H4 (cell line): ENCODE results near the gene USP17L28. TPM values are rescaled to one million over a fixed set of nuclear protein-coding genes. Genes with fewer than 3 reads are reported as not detected.
"Not testable (repeated sequence)": the region's sequence is repeated elsewhere in the genome, so short reads cannot be mapped to it uniquely, and the experiment has no call there.

Source experiments
- DNase-seq: peaks from one replicate; pipeline ENCODE4 v3.0.0-alpha.2; 2015; ENCODE audit warnings: low spot score
- total RNA-seq: library from RNA; depleted of rRNA; stranded (reverse); fragments of >200 nt; shearing (Covaris generic); gene quantifications from 2 replicates; pipeline ENCODE4 v1.2.3, GENCODE V29; 2014; rRNA removed

Gene USP17L28, protein sequence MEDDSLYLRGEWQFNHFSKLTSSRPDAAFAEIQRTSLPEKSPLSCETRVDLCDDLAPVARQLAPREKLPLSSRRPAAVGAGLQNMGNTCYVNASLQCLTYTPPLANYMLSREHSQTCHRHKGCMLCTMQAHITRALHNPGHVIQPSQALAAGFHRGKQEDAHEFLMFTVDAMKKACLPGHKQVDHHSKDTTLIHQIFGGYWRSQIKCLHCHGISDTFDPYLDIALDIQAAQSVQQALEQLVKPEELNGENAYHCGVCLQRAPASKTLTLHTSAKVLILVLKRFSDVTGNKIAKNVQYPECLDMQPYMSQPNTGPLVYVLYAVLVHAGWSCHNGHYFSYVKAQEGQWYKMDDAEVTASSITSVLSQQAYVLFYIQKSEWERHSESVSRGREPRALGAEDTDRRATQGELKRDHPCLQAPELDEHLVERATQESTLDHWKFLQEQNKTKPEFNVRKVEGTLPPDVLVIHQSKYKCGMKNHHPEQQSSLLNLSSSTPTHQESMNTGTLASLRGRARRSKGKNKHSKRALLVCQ
- not detected in 2 replicates for total RNA-seq

DNA sequence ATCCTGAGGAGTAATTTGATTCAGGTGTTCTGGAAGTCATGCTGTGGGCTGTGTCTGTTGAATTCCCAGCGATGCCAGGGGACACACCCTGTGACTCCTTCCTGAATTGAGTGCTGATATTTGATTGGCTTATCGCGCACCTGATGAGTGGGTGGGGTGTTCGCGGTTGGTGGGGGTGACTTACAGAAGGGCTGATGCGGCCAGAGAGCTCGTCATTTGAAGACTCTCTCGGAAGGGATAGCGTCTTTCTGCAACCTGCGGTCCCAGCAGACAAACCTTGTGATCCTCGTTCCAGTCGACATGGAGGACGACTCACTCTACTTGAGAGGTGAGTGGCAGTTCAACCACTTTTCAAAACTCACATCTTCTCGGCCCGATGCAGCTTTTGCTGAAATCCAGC, at the start of gene USP17L28:
Gene USP17L28, plus strand, starts transcription at position 301 of the 400 bp plus-strand sequence. Its CDS starts 0 bp downstream, at position 301.
- not testable (repeated sequence) for DNase-seq

DNA sequence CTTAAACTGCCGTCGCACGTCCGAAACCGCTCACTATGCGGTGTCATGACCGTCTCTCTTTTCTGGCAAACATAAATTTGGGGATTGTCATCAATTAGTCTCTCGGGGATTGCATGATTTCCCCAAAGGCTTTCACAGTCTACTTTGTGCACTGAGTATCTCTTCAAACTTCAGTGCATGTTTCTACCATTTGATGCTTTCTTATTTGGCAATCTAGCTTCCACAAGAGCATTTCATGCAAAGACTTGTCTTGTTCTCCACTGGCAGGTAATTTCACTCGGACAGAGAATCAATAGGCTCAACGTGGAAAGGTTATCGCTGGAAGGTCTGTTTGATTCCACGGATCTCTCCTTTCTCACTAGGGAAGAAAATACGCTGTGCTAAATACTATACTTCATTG, 24.5 kb upstream of the USP17L28 start:
- not testable (repeated sequence) for DNase-seq

DNA sequence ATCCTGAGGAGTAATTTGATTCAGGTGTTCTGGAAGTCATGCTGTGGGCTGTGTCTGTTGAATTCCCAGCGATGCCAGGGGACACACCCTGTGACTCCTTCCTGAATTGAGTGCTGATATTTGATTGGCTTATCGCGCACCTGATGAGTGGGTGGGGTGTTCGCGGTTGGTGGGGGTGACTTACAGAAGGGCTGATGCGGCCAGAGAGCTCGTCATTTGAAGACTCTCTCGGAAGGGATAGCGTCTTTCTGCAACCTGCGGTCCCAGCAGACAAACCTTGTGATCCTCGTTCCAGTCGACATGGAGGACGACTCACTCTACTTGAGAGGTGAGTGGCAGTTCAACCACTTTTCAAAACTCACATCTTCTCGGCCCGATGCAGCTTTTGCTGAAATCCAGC, 23.8 kb upstream of the USP17L28 start, which contains the start of gene USP17L24:
Gene USP17L24, plus strand, starts transcription at position 301 of the 400 bp plus-strand sequence. Its CDS starts 0 bp downstream, at position 301.
- not testable (repeated sequence) for DNase-seq

DNA sequence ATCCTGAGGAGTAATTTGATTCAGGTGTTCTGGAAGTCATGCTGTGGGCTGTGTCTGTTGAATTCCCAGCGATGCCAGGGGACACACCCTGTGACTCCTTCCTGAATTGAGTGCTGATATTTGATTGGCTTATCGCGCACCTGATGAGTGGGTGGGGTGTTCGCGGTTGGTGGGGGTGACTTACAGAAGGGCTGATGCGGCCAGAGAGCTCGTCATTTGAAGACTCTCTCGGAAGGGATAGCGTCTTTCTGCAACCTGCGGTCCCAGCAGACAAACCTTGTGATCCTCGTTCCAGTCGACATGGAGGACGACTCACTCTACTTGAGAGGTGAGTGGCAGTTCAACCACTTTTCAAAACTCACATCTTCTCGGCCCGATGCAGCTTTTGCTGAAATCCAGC, 19.1 kb upstream of the USP17L28 start, which contains the start of gene USP17L25:
Gene USP17L25, plus strand, starts transcription at position 301 of the 400 bp plus-strand sequence. Its CDS starts 0 bp downstream, at position 301.
- DNase-seq, result not testable (repeated sequence)

DNA sequence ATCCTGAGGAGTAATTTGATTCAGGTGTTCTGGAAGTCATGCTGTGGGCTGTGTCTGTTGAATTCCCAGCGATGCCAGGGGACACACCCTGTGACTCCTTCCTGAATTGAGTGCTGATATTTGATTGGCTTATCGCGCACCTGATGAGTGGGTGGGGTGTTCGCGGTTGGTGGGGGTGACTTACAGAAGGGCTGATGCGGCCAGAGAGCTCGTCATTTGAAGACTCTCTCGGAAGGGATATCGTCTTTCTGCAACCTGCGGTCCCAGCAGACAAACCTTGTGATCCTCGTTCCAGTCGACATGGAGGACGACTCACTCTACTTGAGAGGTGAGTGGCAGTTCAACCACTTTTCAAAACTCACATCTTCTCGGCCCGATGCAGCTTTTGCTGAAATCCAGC, 14.3 kb upstream of the USP17L28 start, which contains the start of gene USP17L26:
Gene USP17L26, plus strand, starts transcription at position 301 of the 400 bp plus-strand sequence. Its CDS starts 0 bp downstream, at position 301.
- DNase-seq, result not testable (repeated sequence)

DNA sequence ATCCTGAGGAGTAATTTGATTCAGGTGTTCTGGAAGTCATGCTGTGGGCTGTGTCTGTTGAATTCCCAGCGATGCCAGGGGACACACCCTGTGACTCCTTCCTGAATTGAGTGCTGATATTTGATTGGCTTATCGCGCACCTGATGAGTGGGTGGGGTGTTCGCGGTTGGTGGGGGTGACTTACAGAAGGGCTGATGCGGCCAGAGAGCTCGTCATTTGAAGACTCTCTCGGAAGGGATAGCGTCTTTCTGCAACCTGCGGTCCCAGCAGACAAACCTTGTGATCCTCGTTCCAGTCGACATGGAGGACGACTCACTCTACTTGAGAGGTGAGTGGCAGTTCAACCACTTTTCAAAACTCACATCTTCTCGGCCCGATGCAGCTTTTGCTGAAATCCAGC, 9.6 kb upstream of the USP17L28 start, which contains the start of gene USP17L5:
Gene USP17L5, plus strand, starts transcription at position 301 of the 400 bp plus-strand sequence. Its CDS starts 0 bp downstream, at position 301.
- DNase-seq, result not testable (repeated sequence)

DNA sequence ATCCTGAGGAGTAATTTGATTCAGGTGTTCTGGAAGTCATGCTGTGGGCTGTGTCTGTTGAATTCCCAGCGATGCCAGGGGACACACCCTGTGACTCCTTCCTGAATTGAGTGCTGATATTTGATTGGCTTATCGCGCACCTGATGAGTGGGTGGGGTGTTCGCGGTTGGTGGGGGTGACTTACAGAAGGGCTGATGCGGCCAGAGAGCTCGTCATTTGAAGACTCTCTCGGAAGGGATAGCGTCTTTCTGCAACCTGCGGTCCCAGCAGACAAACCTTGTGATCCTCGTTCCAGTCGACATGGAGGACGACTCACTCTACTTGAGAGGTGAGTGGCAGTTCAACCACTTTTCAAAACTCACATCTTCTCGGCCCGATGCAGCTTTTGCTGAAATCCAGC, 4.8 kb upstream of the USP17L28 start, which contains the start of gene USP17L27:
Gene USP17L27, plus strand, starts transcription at position 301 of the 400 bp plus-strand sequence. Its CDS starts 0 bp downstream, at position 301.
- not testable (repeated sequence) for DNase-seq

DNA sequence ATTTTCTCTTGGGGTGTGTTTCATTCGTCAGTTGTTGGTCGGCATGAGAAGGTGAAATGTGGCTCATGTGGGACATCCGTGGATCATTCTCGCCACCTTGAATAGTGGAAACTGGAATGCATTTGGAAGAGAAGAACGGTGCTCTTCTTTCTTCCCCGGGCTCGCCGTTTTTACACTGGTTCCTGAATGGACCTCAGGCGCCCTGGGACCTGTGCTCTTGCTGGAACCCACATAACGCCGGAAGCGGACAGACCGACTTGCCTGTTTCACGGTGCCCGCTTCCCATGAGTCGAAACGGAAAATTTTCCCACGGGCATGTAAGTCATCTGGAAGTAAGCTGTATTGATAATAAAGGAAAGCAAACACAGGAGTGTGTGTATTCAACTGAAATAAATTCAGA, 2.2 kb downstream of the USP17L28 start:
- DNase-seq, result not testable (repeated sequence)

DNA sequence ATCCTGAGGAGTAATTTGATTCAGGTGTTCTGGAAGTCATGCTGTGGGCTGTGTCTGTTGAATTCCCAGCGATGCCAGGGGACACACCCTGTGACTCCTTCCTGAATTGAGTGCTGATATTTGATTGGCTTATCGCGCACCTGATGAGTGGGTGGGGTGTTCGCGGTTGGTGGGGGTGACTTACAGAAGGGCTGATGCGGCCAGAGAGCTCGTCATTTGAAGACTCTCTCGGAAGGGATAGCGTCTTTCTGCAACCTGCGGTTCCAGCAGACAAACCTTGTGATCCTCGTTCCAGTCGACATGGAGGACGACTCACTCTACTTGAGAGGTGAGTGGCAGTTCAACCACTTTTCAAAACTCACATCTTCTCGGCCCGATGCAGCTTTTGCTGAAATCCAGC, 4.6 kb downstream of the USP17L28 start, which contains the start of gene USP17L29:
Gene USP17L29, plus strand, starts transcription at position 301 of the 400 bp plus-strand sequence. Its CDS starts 0 bp downstream, at position 301.
- not testable (repeated sequence) for DNase-seq

DNA sequence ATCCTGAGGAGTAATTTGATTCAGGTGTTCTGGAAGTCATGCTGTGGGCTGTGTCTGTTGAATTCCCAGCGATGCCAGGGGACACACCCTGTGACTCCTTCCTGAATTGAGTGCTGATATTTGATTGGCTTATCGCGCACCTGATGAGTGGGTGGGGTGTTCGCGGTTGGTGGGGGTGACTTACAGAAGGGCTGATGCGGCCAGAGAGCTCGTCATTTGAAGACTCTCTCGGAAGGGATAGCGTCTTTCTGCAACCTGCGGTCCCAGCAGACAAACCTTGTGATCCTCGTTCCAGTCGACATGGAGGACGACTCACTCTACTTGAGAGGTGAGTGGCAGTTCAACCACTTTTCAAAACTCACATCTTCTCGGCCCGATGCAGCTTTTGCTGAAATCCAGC, 14.1 kb downstream of the USP17L28 start, which contains the start of gene USP17L30:
Gene USP17L30, plus strand, starts transcription at position 301 of the 400 bp plus-strand sequence. Its CDS starts 0 bp downstream, at position 301.
- not testable (repeated sequence) for DNase-seq

DNA sequence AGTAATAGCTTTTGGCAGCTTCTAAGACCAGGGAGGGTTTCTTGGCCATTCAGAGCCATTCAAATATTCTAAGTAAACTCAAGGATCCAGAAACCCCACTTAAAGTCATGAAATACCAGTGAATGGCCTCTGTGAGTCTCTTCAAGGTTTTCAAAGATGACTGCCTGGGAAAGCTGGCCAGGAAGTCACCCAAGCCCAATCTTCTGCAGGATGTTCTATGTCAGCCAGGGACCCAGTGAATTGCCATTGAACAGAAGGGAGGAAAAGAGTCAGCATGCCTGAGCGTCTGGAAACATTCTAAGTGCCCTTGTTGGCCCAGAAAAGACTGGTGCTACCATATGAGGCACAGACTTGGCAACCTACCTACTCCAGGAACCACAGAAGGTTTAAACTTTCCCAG, 31.2 kb downstream of the USP17L28 start:
- DNase-seq, result not testable (repeated sequence)

DNA sequence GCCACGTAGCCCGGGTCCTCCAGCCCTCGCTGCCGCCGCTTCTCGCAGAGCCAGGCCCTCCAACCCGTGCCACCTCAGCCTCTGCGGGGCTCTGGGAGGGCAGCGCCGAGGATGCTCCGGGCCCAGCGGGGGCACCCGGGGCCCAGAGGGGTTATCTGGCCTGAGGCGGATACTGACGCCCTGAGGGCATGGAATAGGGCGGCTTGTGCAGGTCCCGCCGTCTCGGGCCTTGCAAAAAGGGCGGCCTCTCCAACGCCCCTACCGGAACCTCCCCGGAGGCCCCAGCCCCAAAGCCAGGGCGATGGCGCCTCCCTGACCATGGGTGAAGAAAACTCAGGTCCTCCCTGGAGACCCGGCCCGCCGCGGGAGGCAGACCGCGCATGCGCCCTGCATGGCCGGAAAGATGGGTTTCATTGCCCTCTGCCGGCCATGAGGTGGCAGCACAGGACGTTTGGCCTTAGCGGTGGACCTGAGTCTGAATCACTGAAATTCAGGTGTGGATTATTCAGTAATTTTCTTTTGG, 32.4 kb downstream of the USP17L28 start:
- not testable (repeated sequence) for DNase-seq

DNA sequence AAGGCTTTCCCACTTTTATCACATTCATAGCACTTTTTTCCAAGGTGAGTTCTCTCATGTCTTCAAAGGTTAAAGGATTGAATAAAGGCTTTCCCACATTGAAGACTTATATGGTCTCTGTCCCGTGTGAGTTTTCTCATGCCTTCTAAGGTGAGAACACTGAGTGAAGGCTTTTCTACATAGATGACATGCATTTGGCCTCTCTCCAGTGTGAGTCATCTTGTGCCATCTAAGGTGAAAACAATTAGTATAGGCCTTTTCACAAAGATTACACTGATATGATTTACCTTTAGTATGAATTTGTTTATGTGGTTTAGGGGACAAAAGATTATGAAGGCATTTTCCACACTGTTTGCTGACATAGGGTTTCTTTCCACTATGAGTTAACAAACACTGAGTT, 35.4 kb downstream of the USP17L28 start:
- DNase-seq, result no peak

DNA sequence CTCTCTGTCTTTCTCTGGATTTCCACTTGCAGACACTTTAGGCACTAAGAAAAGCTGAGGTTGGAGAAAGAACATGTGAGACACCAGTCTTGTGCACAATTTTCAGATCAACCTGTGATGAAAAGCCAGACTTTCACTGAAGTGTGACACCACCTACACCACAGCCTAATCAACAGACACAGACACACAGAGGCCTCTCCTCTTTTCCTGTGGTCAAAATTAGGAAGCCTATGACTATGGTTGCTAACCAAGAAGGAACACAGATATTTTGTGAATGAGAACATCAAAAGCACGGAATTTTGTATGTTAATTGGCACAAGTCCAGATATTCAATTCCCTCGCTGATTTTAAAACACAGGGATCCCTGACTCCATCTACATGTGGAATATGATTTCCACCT, 40.3 kb downstream of the USP17L28 start:
- DNase-seq, result not testable (repeated sequence)

Other genes with a start within 250 kb of the USP17L28 start
- gene FAM90A26, start 178.5 kb upstream of the USP17L28 start, total RNA-seq, result not detected in 2 replicates
- gene USP17L10, start 138.2 kb upstream of the USP17L28 start, total RNA-seq, result not detected in 2 replicates
- gene USP17L11, start 133.5 kb upstream of the USP17L28 start, total RNA-seq, result not detected in 2 replicates
- gene USP17L12, start 128.7 kb upstream of the USP17L28 start, total RNA-seq, result not detected in 2 replicates
- not detected in 2 replicates for gene USP17L13, start 124.0 kb upstream of the USP17L28 start, total RNA-seq
- gene USP17L15, start 114.5 kb upstream of the USP17L28 start, total RNA-seq, result not detected in 2 replicates
- not detected in 2 replicates for gene USP17L17, start 105.0 kb upstream of the USP17L28 start, total RNA-seq
- not detected in 2 replicates for gene USP17L18, start 100.3 kb upstream of the USP17L28 start, total RNA-seq
- not detected in 2 replicates for gene USP17L19, start 95.5 kb upstream of the USP17L28 start, total RNA-seq
- gene USP17L20, start 90.8 kb upstream of the USP17L28 start, total RNA-seq, result not detected in 2 replicates
- not detected in 2 replicates for gene USP17L21, start 86.0 kb upstream of the USP17L28 start, total RNA-seq
- gene USP17L22, start 81.3 kb upstream of the USP17L28 start, total RNA-seq, result not detected in 2 replicates
- gene USP17L24, start 23.7 kb upstream of the USP17L28 start, total RNA-seq, result not detected in 2 replicates
- gene USP17L25, start 19.0 kb upstream of the USP17L28 start, total RNA-seq, result not detected in 2 replicates
- gene USP17L26, start 14.2 kb upstream of the USP17L28 start, total RNA-seq, result not detected in 2 replicates
- not detected in 2 replicates for gene USP17L5, start 9.5 kb upstream of the USP17L28 start, total RNA-seq
- gene USP17L27, start 4.7 kb upstream of the USP17L28 start, total RNA-seq, result not detected in 2 replicates
- gene USP17L29, start 4.7 kb downstream of the USP17L28 start, total RNA-seq, result not detected in 2 replicates
- gene USP17L30, start 14.2 kb downstream of the USP17L28 start, total RNA-seq, result not detected in 2 replicates
- not detected in 2 replicates for gene DEFB131A, start 95.5 kb downstream of the USP17L28 start, total RNA-seq